GM19372 (cell line): ENCODE data around the gene ANKZF1.
"Not testable (repeated sequence)": the region's sequence is repeated elsewhere in the genome, so short reads cannot be mapped to it uniquely, and the experiment has no call there.

ENCODE experiments used
- ATAC-seq: cut with Tn5 transposase; IDR thresholded peaks from one replicate; pipeline ENCODE4 v1.9.1; 2021; ENCODE audit warnings: mild to moderate bottlenecking, low read depth, moderate library complexity; ENCODE audit not compliant: unreplicated experiment

The ANKZF1 gene

GRCh38 chr2:219253753-219254589 lies 24.4 kb downstream of the ANKZF1 start, which contains the start of gene TUBA4A:
TUBA4A (minus strand) TSS chr2:219253918; CDS start chr2:219253858, 60 bp downstream.
- peak; percentile 48 for ATAC-seq

GRCh38 chr2:219254590-219255201 lies 25.1 kb downstream of the ANKZF1 start:
- ATAC-seq, result peak; percentile 30

GRCh38 chr2:219258942-219259341 lies 29.3 kb downstream of the ANKZF1 start:
- ATAC-seq, result not testable (repeated sequence)

- no peak for ATAC-seq
Observed at GRCh38 chr2:219261024-219261855, 31.6 kb downstream of the ANKZF1 start.

- ATAC-seq, result no peak
Observed at GRCh38 chr2:219266232-219266631, 36.6 kb downstream of the ANKZF1 start.

GRCh38 chr2:219266886-219267285 lies 37.3 kb downstream of the ANKZF1 start:
- no peak for ATAC-seq

GRCh38 chr2:219268294-219268693 lies 38.7 kb downstream of the ANKZF1 start:
- no peak for ATAC-seq

GRCh38 chr2:219269362-219270054 lies 39.9 kb downstream of the ANKZF1 start:
- ATAC-seq, result no peak

- ATAC-seq, result no peak
Observed at GRCh38 chr2:219270055-219270372, 40.4 kb downstream of the ANKZF1 start.

- ATAC-seq, result no peak
Observed at GRCh38 chr2:219271021-219271420, 41.4 kb downstream of the ANKZF1 start.

- ATAC-seq, result no peak
Observed at GRCh38 chr2:219272356-219272755, 42.8 kb downstream of the ANKZF1 start.

GRCh38 chr2:219272995-219273394 lies 43.4 kb downstream of the ANKZF1 start:
- no peak for ATAC-seq

- no peak for ATAC-seq
Observed at GRCh38 chr2:219273937-219274336, 44.3 kb downstream of the ANKZF1 start.

- ATAC-seq, result no peak
Observed at GRCh38 chr2:219274361-219274921, 44.8 kb downstream of the ANKZF1 start.

- peak; percentile 23 for ATAC-seq
Observed at GRCh38 chr2:219277703-219278654, 48.4 kb downstream of the ANKZF1 start.

GRCh38 chr2:219278655-219279150 lies 49.1 kb downstream of the ANKZF1 start:
- ATAC-seq, result no peak

GRCh38 chr2:219279151-219279915 lies 49.7 kb downstream of the ANKZF1 start, which contains the start of gene DNAJB2:
DNAJB2 (plus strand) TSS chr2:219279366; CDS start chr2:219279834, 468 bp downstream.
- ATAC-seq, result peak; percentile 81

GRCh38 chr2:219279916-219280516 lies 50.4 kb downstream of the ANKZF1 start:
- ATAC-seq, result no peak
